SW480 (cell line): ENCODE data around the gene SLC7A1.
A peak's percentile ranks its signal among the peaks of the same experiment; 100 is the strongest.
"Not testable (repeated sequence)": the region's sequence is repeated elsewhere in the genome, so short reads cannot be mapped to it uniquely, and the experiment has no call there.

ENCODE experiments used
- DNase-seq: peaks from one replicate; pipeline ENCODE4 v3.0.0-alpha.2; 2016; ENCODE audit warnings: low spot score

The SLC7A1 gene

DNA sequence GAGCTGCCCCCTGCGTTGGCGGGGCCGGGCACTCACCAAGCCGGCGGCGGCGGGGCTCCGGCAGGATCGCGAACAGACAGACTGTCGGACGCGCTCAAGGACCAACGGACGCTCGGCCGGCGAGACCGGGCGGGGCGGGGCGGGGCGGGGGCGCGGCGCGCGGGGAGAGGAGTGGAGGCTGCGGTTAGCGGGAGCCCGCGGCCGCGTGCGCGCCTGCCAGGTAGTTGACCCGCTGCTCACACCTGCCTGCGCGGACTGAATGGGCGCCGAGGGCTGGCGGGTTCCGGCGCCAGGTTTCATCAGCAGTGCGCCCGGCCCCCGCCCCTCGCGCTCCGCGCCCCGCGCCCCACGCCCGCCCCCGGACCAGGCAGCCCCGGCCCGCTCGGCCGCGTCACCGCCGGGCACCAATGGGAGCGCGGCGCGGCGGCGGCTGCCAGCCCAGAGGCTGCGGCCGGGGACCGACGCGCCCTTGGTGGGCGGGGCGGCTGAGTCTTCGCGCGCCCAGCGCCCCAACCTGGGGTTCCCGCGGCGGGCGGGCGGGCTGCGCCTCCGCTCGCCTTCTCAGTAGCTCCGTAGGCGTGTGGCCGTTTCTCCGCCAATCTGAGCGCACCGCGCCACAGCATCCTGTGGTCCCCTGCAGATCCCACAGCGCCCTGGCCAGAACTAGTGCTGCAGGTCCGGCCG is at the start of gene SLC7A1:
TSS of gene SLC7A1 (minus strand) at position 309 of the 684 bp plus-strand sequence. CDS start 59,500 bp downstream, outside the sequence.
- DNase-seq = peak; percentile 88

DNA sequence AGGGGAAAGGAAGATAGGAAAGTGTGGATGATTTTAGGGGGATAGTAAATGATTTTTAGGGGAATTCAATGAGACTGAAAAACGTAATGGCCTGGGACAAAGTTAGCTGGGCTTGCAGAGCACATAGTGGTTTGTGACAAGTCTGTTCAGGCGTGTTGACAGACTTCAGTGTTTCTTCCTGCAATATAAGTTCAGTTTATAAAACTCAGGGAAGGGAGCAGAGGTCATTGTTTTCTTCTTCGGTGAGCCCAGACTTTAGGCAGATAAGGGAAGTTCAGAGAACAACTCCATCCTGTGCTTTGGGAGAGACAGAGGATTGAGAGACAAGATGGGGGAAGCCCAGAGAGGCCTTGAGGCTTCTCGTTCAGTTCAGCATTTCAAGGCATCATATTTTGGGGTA is 45.2 kb upstream of the SLC7A1 start:
- no peak for DNase-seq

DNA sequence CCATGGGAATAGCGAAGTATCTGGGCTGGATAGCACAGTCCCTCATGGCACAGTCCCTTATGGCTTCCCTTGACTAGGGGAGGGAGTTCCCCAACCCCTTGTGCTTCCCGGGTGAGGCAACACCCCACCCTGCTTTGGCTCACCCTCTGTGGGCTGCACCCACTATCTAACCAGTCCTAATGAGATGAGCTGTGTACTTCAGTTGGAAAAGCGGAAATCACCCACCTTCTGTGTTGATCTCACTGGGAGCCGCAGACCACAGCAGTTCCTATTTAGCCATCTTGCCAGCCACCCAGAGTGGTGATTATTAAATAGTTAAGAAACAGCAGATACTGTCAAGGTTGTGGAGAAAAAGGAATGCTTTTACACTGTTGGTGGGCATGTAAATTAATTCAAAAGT is 41.3 kb upstream of the SLC7A1 start:
- DNase-seq = not testable (repeated sequence)

DNA sequence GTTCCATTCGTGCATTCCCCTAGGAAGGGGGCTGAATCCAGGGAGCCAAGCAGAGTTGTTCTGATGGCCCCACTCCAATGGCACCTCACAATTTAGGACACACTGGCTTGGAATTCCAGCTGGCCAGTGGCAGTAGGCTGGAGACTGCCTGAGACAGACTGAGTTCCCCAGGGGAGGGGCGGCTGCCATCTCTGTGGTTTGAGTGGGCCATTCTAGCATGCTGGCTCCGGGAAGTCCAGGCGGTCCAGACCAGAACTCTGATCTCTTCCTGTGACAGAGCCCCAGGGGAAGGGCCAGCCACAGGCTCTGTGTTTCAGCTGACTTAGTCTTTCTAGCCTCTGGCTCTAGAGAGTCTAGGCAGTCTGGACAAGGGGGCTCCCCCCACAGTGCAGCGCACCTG is 29.5 kb upstream of the SLC7A1 start:
- no peak for DNase-seq

DNA sequence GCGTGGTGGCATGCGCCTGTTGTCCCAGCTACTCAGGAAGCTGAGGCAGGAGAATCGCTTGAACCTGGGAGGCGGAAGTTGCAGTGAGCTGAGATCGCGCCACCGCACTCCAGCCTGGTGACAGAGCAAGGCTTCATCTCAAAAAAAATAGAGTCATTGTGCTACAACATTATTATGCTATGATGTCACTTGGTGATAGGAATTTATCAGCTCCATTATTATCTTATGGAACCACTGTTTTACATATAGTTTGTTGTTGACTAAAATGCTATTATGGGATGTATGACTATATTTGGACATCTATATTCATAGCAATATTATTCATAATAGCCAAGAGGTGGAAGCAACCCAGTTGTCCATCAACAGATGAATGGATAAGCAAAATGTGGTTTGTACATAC is 26.4 kb upstream of the SLC7A1 start:
- no peak for DNase-seq

DNA sequence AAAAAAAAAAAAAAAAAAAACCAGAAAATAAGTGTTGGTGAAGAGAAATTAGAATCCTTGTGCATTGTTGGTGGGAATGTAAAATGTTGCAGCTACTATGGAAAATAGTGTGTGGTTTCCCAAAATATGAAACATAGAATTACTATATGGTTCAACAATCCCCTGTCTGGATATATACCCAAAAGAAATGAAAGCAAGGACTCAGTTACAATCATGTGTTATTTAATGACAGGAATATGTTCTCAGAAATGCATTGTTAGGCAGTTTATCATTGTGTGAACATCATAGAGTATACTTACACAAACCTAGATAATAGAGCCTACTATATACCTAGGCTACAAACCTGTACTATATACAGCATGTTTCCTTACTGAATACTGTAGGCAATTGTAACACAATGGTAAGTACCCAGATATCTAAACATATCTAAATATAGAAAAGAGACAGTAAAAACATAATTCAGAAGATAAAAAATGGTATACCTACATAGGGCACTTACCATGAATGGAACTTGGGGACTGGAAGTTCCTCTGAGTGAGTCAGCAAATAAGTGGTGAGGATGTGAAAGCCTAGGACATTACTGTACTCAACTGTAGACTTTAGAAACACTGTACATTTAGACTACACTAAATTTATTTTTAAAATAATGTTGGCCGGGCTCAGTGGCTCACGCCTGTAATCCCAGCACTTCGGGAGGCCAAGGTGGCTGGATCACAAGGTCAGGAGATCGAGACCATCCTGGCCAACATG is 25.7 kb upstream of the SLC7A1 start:
- no peak for DNase-seq

DNA sequence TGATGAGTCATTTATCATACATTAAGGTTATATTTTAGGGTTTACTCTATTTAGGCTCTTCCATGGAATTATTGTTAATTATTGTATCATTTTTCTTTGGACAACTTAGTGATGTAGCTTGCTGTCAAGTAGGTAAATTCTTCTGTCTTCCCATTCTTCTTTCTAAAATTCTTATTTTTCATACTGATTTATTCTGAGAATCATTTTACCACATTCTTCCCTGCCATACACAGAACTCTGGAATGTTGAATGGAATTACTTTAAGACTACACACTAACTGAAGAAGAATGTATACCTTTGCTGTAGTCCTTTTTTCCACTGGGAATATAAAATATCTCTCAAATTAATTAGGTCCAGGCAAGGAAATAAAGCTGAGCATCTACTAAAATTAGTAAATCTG is 24.5 kb upstream of the SLC7A1 start:
- no peak for DNase-seq

DNA sequence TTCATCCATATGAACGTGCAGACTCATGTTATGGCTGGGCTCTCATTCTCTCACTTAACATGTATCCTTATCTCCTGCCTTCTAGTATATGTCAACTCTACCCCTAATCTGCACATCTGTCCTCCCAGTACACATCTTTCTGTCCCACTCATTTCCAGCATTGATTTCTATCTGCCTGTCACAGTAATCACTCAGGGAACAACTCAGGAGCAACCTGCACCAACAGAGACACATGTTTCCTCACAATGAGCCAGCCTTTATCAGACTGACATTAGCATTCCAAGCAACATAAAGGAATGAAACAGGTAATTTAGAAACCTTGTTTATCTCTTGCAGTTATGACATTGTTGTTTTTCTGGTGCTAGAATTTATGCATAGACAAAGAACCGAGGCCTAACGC is 17.6 kb upstream of the SLC7A1 start:
- no peak for DNase-seq

DNA sequence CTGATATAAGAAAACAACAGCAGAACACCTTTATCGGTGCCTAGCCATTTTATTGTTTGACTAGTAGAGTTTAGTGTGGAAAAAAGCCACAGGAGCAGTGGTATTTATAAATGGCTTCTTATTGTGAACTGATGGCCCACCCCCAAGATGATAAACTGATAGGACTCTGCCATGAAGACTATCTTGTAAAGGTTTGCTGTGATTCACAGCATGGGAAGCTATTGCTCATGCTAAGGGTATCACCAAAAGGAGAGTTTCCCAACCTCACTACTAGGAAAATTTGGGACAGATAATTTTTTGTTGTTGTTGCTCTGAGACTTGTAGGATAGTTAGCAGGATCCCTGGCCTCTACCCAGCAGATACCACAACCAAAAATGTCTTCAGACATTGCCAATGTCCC is 12.0 kb upstream of the SLC7A1 start:
- DNase-seq = no peak

DNA sequence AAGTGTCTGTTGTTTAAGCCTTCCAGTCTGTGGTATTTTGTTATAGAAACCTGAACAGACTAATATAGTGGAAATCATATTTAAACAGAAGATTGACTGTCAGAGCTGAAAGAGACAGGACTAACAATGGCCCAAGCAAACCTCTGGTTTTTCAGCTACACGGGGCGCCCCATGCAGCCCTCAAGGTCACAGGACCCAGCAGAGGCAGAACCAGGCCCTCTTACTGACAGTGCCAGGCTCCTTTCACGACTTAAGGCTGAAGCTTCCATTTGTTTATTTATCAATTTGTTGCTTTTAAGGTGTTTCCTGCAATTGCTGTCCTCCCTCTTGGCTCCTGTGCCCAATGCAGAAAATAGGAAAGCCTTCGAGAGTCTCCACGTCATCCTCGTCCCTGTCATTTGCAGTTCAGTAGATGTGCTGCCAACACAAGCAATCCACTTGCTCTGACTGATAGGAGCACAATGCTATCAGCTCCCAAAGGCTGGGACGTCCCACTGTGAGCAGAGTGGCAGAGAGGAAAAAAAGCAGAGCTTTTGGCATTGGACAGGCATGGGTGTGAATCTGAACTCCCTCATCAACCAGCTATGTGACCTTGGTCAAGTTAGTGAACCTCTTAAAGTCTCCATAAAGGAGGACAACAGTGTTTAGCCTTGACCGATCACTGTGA is 10.5 kb upstream of the SLC7A1 start:
- no peak for DNase-seq

DNA sequence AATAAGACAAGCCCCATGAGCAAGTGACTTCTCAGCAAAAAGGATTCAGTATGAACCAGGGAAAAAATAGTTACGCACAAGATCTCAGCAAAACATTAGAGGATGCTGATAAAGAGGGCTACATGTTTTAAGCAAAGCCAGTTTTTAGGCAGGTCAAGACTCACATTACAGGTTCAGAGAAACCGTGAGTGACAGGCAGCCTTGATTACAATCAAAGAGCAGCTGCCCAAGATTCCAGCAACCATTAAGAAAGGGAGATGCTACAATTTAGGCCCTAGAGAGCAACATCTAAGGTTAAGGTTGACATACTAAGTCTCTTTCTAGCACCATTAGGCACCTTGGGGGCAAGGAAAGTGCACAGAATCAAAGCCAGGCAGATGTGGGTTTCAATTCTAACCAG is 2.8 kb upstream of the SLC7A1 start:
- DNase-seq = no peak

DNA sequence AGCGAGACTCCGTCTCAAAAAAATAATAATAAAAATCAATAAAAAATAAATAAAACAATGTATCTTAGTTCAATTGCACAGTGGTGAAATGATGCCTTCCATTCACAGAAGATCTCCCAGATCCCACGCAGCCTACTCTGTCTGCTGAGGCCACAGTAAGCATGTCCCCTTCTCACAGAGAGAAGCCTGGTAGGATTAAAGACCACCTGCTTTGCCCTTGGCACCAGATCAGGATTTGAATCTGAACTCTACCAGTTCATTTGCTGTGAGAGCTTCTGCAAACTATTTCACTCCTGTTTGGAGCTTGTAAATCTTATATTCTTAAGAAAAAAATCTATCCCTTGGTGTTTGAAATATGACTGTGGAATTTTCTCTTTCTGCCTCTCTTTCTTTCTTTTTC is 2.2 kb upstream of the SLC7A1 start:
- DNase-seq = no peak

DNA sequence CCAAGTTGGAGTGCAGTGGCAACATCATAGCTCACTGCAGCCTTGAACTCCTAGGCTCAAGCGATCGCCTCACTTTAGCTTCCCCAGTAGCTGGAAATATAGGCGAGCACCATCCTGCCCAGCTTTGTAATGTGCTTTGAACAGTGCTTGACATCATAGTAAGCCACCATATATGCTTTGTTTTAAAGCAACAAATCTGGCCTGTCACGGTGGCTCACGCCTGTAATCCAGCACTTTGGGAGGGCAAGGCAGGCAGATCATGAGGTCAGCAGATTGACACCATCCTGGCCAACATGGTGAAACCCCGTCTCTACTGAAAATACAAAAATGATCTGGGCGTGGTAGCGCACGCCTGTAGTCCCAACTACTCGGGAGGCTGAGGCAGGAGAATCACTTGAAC is 1.8 kb upstream of the SLC7A1 start:
- DNase-seq = no peak

DNA sequence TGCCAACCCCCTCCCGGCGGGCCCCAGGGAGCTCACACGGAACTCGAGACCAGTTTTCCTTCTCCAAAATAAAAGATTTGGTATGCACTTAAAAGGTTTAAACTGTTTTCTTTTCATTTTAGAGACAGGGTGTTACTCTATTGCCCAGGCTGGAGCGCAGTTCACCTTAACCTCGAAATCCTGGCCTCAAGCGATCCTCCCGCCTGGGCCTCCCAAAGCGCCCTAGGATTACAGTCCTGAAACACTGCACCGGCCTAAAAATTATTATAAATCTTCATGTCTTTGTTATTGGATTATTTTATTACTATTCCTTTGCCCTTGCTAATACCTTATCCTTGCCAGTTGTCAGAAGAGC is 553 bp upstream of the SLC7A1 start:
- no peak for DNase-seq

DNA sequence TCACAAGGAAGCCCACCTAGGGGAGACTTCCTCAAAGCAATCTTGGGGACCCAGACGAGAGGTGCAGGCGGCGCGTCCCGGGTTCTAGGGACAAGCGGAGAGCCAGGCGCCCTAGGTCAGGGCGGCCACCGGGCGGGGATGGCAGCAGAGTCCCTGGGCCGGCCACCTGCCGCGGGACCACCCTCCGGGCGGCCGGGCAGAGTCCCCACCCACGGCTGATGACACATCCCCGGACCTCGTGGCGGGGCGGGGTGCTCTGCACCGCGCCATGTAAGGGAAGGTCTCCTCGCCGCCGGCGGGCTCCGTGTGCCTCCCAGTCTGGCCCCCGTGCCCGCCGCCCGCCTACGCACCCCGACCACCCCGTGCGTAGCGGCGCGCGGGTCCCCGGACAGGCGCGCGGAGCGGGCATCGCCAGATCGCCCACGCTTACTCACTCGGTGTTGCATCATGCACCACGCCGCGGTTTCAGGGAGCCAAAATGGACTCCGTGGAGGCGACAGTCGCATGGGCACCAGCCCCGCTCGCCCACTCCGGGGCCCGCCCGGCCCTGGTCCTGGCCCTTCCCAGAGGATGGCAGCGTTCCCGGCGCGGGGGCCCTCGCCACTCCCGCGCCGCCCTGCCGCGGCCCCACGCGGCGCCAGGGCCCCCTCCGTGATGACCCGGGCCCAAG is 643 bp downstream of the SLC7A1 start:
- DNase-seq = peak; percentile 63

DNA sequence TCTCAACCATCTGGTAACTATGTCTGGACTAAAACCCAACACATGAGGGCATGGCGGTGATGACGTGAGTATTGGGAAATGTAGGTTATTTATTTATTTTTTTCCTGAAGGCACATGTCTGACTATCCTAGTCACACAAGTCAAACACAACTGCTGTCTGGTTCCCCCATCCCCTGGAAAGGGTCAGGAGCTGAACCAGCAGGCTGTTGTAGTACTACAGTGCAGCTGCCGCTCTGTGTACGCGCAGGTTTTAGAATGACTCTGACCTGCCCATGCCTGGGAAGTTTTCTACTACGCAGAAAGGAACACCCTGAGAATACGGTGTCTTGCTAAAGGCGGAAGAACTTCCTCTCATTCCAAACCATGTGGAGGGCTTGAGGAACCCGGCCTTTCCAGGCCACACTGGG is 1.2 kb downstream of the SLC7A1 start:
- peak; percentile 81 for DNase-seq

DNA sequence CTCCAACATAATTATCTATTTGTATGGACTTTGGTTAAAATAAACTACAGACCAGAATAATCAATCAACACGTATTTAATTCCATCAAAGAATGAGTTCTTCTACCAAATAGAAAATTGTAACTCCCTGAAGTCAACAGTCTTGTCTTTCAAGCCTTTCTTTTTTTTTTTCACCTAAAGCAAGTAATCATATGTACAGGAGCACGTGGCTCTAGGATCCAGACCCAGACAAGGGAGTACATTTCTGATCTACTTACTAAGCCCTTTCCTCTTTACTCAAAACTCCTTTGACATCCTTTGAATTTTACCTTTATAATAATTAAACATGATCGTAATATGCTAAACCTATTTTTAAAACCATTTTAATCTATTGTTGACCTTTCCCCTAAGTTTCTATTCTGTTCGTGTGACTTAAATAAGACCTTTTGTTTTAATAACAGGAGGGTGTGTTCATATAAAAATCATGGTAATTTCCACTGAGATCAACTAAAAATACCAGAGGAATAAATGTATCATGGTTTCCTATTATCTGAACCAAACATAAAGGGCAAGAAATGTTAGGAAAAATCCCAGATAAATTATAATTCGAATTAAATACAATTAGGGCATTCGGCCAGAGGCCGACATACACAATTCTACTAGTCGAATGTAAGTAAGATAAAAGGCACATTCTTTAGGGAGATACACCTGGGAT is 1.7 kb downstream of the SLC7A1 start:
- no peak for DNase-seq

DNA sequence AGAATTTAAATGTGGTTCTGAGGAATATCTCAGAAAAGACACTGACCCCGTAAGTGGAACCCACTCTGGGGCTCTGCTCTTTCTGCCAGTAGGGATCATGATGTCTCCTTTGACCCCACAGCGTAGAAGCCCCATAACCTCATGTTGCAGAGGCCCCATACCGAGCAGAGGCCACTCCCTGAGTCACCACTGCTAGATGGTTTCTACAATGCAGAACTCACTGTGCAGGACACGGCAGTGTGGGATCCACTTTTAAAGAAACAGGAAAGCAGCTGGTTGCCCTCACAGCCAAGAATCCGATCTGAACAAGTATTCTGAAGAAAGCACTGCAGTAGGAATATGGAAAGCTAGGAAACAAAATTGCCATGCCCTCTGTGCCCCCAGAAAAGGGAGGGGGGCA is 4.2 kb downstream of the SLC7A1 start:
- DNase-seq = no peak

DNA sequence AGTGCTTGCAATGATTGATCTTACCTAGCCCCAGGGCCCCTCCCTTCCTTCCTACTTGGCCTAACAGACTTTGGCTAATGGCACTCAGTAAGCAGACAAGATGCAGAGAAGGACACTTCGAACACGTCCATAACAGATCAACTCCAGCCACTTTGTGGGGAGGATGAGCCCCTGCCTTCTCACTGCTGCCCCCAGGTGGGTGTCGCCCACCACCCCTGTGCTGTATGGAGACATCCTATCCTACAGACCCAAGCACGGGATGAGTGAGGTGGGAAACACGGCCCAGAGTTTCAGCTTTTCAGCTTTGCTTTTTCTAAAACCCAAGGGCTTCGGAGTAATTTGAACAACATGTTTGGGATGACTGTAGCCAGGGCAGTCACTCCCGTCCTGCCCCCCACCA is 5.5 kb downstream of the SLC7A1 start:
- no peak for DNase-seq

DNA sequence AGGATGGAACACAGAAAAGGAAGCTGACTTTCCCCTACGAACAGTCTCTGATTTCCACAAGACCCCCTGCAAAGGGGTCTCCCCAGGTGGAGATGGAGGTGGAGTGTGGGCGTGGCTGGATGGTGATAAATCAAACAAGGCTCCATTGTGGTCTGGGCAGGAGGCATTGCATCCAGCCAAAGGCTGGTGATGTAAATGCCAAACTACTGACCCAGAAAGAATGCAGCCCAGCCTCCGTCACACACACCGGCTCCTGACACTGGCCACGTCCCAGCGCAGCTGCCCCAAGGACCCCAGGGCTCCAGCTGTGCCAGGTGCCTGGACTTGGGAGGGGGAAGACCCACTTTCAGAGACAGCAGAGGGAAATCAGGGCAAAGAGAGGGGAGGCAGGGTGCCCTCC is 6.3 kb downstream of the SLC7A1 start:
- DNase-seq = no peak

DNA sequence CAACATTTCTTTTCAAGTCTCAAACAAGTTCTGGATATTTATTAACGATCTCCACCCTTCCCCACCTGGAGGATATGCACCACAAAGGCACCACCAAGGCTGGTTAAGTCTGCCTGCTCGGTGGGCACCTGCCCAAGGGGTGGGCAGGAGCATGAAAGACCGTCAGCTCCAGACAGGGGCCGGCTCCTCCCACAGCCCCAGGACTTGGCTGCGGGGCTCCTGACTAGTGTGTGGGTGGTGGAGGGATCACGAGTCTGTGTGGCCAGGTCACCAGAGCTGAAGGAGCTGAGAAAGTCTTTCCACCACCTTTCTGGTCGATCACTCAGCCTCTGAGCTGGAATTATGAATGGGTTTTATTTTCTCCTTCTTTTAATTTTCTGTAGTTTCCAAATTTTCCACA is 7.8 kb downstream of the SLC7A1 start:
- DNase-seq = no peak

DNA sequence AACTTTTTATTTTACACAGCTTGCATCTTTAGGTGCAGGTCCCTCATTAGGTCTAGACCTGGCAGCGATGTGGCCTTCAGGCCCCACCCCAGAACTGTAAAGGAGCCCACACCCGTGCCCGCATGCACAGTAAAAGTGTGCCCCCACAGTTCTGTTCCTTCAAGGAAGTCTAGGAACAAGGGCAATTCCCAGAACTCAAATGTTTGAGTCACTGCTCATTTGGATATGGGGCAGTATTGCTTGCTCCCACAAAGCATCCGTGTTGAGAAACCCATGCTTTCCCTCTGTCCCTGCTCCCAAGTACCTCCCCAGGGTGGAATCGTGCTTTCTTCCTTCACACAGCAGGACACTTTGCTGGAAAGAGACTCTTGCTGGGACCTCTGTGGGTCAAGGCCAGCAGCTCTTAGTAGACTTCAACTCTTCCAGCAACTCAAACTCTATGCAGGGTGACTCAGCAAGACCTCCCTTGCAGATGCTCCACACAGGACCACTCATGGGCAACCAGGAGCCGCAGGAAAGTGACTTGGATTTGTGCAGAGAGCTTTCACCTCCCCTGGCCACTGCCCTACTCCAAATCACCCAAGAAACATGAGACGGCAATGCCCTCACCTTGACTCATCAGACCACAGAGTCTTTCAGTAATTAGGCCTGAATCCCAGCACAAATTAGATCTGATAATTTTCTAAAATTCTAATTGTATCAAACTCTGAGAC is 12.3 kb downstream of the SLC7A1 start:
- no peak for DNase-seq
